Body of pancreas (tissue), 4 donors: ENCODE data around the gene MPZL3.

Experiments used
- CTCF ChIP-seq, 7 experiments: fragments of 450-650 bp in 4 of 7; fragments of 200-600 bp in 3 of 7; sonication (generic) in 3 of 7; IDR thresholded peaks; one replicate each; pipeline ENCODE4 v1.5.1; 2016 to 2019; ENCODE audit warnings: antibody characterized with exemption in 7 of 7
- POLR2A ChIP-seq, 3 donors: fragments of 450-650 bp; IDR thresholded peaks; one replicate each; pipeline ENCODE4 v1.6.1; 2016; ENCODE audit warnings: antibody characterized with exemption in 3 of 3, mild to moderate bottlenecking in 2 of 3

- TF ChIP-seq CTCF (IDR thresholded peaks at IDR 0.05) (no peak), POLR2A (IDR thresholded peaks at IDR 0.05) (no peak)
These were observed 8.0 kb downstream of the MPZL3 start for GRCh38 chr11:118243993-118244762.
